GM12891 (cell line): ENCODE measurements around the gene ENTPD8.

Experiments
- DNase-seq: peaks from one replicate; pipeline ENCODE4 v3.0.0; 2011; ENCODE audit warnings: low spot score; ENCODE audit not compliant: insufficient read length
- FAIRE-seq: peaks from 2 replicates; lab custom pipeline; 2011; peaks lifted over from hg19 to GRCh38; lab: Jason Lieb, UNC
- PAX5 ChIP-seq: IDR thresholded peaks from 2 replicates; pipeline ENCODE4 v1.6.1; 2011; ENCODE audit warnings: low read length, moderate library complexity, mild to moderate bottlenecking; ENCODE audit not compliant: insufficient read depth, severe bottlenecking
- POLR2A ChIP-seq: IDR thresholded peaks from 2 replicates; pipeline ENCODE4 v1.6.1; 2011; ENCODE audit warnings: low read depth, low read length, control low read depth
- POLR2AphosphoS5 ChIP-seq: IDR thresholded peaks from 2 replicates; pipeline ENCODE4 v1.6.1; 2011; ENCODE audit warnings: low read depth, low read length, control low read depth
- POU2F2 ChIP-seq: IDR thresholded peaks from 2 replicates; pipeline ENCODE4 v1.6.1; 2011; ENCODE audit warnings: low read depth, mild to moderate bottlenecking, control low read depth, low read length, moderate library complexity
- SPI1 ChIP-seq: IDR thresholded peaks from 2 replicates; pipeline ENCODE4 v1.6.1; 2011; ENCODE audit warnings: low read depth, low read length, control low read depth
- TAF1 ChIP-seq: IDR thresholded peaks from 2 replicates; pipeline ENCODE4 v1.6.1; 2011; ENCODE audit warnings: low read depth, low read length, control low read depth

Gene ENTPD8

DNA sequence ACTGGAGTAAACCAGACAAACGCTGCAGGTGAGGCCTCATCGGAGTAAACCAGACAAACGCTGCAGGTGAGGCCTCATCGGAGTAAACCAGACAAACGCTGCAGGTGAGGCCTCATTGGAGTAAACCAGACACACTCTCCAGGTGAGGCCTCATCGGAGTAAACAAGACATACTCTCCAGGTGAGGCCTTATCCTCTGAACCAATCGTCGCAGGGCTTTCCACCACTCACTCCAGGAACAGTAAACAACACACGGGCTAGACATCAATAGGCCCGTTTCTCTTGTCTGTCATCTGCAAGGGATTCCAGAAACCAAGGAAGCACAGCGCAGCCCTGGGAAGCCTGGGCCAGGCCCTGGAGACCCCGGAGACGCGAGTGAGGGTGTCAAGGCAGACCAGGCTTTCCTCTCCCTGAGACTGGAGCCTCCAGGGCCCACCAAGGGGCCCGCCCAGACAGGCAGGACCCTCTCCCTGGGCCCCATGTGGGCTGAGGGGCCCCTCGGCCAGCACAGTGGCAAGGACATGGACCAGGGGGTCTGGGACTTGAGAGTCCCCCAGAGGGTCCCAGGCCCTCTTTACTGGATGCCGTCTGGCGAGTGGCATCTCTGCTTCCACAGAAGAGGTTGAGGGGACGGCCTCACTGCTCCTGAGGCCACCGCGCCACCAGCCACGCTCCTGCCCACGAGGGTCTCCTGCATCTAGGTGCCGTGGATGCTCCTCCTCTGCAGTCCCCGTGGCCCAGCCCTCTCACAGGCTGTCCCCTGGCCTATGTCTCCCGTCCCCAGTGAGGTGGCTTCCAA lies 44.4 kb upstream of the ENTPD8 start:
- FAIRE-seq = no peak
- no peak for TF ChIP-seq TAF1
- no peak for TF ChIP-seq POU2F2
- no peak for TF ChIP-seq SPI1
- no peak for TF ChIP-seq POLR2AphosphoS5
- no peak for TF ChIP-seq PAX5
- no peak for TF ChIP-seq POLR2A
- no peak for DNase-seq

DNA sequence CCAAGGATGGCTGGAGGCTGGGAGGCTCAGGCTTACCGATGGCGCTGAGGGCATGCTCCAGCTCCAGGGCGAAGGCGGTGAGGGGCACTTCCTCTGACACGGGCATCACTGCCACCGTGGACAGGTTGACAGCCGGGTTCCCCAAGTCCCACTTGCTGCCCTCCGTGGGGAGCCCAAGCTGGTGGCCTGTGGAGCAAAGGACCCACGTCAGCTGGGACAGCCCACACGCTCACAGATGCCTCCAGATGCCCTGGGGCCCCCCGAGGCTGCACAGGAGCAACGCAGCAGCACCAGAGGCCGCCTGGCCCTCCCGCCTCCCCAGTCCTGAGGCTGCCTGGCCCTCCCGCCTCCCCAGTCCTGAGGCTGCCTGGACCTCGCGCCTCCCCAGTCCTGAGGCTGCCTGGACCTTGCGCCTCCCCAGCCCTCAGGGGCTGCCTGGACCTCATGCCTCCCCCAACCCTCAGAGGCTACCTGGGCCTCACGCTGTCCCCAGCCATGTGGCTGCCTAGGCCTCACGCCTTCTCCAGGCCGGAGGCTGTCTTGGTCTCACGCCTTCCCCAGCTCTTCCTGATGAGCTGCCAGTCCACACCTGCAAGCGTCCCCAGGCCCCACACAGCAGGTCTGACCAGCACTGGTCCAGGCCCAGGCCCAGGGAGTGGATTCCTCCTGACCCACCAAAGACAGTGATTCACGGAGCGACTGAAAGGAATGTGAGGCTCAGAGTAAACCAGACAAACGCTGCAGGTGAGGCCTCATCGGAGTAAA lies 43.6 kb upstream of the ENTPD8 start:
- TF ChIP-seq POLR2AphosphoS5 (no peak), PAX5 (no peak), POU2F2 (no peak), TAF1 (no peak), POLR2A (no peak), SPI1 (no peak)
- FAIRE-seq (no peak), DNase-seq (no peak)

DNA sequence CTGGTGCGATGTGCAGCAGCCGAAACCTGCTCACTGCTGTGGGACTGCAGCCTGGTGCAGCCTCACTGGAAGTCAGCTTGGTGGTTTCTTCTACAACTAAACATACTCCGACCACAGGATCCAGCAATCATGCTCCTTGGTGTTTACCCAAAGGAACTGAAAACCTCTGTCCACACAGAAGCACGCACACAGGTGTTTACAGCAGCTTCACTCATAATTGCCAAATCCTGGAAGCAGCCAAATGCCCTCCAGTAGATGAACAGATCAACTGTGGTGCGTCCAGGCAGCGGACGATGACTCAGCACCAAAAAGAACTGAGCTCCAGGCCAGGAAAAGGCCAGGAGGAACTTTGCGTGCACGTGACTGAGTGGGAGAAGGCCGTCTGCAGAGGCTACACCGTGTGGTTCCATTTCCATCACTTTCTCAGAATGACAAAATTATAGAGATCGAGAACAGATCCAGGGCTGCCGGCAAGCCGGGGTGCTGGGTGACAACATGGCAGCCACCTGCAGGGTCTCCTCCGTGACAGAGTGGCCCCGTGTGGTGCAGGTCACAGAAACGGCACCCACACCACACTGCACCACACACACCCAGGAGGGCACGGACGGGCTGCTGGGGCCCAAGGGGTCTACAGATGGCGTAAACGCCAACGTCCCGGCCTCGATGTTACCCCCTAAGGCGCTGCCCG lies 41.1 kb upstream of the ENTPD8 start:
- DNase-seq = no peak
- no peak for FAIRE-seq
- TF ChIP-seq TAF1 (no peak), PAX5 (no peak), SPI1 (no peak)

DNA sequence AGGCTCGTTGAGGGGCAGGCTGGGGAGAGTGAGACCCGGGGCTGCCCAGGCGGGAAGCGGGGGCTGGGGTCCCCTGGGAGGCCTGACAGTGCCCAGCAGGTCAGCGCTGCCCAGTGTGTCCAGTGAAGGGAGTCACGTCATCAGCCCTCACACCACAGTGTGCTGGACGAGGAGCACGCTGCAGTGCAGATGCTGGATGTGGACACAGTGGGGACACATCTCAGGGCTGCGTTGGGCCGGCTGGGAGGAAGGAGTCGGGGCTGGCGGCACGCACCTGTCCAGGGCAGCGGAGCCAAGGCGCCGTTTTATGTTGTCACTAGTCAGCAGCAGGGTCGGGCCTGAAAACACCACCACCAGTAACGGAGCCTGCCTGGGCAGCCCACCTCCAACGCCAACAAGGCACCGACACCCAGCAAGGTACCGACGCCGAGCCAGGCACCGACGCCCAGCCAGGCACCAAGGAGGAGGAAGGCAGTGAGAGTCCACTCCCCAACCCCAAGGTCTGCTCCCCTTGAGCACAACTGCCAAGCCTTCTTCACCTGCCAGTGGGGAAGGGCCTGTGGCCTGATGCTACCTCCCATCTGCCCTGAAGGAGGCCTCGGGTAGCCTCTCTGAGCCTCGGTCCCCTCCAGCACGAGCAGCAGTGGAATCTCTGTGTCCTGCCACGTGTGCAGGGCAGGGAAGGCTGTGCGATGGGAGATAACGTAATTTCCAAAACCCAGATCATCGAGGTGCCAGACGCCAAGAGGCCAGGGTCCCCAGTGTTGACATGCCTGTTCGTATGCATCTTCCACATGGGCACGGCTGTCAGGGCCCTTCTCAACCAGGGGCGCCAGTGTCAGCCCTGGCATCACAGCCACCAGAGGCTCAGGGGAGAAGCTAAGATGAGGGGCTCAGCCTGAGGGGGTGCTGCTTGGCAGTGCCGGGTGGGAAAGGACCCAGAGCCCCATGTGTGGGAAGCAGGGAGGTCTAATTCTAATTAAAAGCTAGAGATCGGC lies 39.8 kb upstream of the ENTPD8 start:
- DNase-seq (no peak), FAIRE-seq (no peak)
- TF ChIP-seq SPI1 (no peak), POLR2AphosphoS5 (no peak), POLR2A (no peak), POU2F2 (no peak), PAX5 (no peak), TAF1 (no peak)

DNA sequence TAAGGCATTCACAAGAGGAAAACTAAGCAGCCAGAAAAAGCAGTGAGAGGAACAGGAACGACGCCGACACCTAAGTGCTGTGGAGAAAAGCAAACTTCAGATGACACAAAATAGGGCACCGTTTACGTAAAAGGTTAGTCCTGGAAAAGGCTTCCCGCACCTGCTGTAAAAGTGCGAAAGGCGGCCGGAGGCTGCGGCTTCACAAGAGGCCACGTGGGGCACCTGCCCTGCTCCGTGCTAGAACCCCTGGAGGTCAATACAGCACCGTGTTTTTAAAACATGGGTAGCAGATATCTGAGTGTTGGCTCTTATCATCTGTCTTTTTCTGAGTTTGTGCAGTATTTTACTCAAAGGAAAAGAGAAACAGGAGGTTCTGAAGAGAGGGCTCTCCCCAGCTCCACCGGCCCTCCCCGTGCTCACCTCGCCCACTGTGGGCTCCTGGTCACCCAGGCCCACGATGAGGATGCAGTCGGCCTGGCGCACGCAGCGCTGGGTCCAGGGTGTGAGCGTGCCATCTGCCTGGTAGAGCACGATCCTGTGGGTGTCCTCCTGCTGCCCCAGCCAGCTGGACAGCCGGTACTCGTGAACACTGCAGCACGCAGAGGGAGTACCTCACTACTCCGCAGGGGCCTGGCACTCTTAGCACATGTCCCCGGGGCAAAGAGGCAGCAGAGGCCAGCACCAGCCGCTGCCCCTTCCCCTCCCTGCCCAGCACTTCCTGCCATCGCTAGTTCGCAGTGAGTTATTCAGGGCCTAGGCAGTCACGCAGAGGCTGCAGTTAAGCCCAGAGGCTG lies 38.9 kb upstream of the ENTPD8 start:
- no peak for FAIRE-seq
- DNase-seq = no peak
- no peak for TF ChIP-seq PAX5
- TF ChIP-seq POLR2AphosphoS5 = no peak
- no peak for TF ChIP-seq TAF1
- no peak for TF ChIP-seq POU2F2
- TF ChIP-seq SPI1 = no peak
- no peak for TF ChIP-seq POLR2A

DNA sequence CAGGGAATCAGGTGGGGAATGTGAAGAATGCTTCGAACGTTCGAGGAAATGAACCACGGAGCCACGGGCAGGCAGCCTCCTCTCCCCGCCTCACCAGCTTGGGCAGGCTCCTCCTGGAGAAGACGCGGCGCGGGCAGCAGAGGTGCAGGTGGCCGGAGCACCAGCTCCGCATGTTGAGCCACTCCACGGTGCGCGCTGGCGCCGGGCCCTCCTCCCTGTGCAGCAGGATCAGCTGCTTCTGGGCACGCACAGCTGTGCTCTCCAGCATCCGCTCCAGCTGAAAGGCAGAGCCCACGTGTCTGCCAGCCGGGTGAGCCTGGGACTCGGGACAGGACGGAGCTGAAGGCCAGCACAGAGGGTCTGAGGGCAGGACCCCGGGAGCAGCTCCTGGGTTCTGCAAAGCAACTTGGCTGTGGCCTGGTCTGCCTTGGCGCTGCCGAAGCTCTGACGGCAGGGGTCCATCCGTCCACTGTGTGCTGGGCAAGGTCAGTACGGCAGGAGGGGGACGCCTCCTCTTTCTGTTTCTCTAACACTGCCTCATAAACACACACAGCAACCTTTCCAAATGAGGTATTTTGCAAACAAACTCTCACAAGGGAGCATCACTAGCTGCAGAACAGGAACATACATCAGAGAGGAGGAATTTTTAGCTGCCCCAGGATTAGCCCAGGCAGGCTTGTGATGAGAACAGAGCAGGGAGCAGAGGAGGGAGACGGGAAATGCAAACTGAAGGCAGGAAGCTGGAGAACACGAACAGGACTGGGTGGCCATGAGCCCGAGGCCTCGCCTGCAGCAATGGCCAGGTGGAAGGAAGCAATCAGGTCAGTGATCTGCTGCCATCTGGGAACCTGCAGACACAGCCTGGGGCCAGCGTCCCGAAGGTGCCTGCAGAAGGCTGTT lies 38.1 kb upstream of the ENTPD8 start:
- TF ChIP-seq SPI1 (no peak), POLR2A (no peak), POU2F2 (no peak), TAF1 (no peak), PAX5 (no peak), POLR2AphosphoS5 (no peak)
- DNase-seq = no peak
- no peak for FAIRE-seq

DNA sequence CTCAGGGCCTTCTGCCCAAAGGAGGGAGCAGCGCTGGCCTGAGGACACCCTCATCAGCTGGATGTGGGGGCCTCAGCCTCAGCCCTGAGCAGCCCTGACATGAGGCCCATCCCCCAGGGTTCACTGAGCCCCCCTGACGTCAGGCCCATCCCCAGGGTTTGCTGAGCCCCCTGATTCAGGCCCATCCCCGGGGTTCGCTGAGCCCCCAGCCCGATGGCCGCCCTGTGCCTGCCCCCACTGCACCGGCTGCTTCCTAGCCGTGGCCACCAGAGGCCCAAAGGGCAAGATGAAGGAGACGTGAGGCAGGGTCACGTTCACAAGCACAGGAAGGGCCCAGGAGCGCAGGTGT lies 37.4 kb upstream of the ENTPD8 start:
- FAIRE-seq (no peak), DNase-seq (no peak)
- TF ChIP-seq SPI1 (no peak), TAF1 (no peak), POU2F2 (no peak), PAX5 (no peak), POLR2AphosphoS5 (no peak), POLR2A (no peak)
